ENCODE data around the gene KMT2D.

DNA sequence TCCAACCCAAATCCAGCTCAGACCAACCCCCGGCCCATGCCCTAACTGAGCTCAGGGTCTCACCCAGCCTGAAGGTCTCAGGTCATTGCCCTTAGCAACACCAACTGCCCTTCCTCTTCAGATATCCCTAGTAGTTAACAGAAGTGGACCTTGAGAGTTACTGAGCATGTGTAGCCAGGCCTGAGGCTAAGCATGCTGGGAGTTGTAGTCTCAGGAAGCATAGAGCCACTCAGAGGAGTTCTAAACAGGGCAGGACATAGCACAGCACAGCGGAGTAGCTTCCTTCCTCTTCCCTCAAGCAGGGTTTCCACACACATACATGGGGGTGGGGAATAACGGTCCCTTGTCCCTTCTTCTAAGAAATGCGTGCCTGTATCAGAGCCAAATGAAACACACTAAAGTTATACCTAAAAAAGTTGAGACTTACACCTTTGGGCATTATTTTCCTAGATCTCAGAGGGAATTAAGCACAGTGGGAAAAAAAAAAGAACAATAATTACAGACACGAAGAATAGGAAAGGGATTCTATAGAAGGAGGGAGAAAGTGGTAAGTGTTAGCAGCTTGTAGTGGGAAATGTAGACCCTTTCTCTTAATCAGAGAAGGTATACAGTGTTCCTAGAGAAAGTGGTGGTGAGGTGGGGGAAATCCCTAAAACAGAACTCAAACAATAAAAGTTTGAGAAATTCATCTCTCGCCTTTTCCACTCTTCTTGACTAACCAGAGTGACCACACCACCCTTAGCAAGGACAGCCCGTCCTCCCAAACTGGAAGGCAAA lies 4.4 kb downstream of the KMT2D start:
- no peak for TF ChIP-seq CTCF (IDR thresholded peaks at IDR 0.05; ENCODE audit: low read length)
- TF ChIP-seq EZH2 (IDR thresholded peaks at IDR 0.05; ENCODE audit: borderline replicate concordance, low read length): no peak
